Myocyte (in vitro differentiated cells): ENCODE data around the gene NFIB. TPM values are rescaled to one million over a fixed set of nuclear protein-coding genes. Genes with fewer than 3 reads are reported as not detected.

ENCODE experiments used
- DNase-seq: peaks from one replicate; pipeline ENCODE4 v3.0.0-alpha.2; 2012; ENCODE audit warnings: low read depth
- total RNA-seq: library from RNA; depleted of rRNA; stranded (reverse); fragments of >200 nt; gene quantifications from 2 replicates; pipeline ENCODE4 v1.2.3, GENCODE V29; 2014

NFIB gene
- total RNA-seq, 1 donor from 2014 or later = 9.1 TPM

DNA sequence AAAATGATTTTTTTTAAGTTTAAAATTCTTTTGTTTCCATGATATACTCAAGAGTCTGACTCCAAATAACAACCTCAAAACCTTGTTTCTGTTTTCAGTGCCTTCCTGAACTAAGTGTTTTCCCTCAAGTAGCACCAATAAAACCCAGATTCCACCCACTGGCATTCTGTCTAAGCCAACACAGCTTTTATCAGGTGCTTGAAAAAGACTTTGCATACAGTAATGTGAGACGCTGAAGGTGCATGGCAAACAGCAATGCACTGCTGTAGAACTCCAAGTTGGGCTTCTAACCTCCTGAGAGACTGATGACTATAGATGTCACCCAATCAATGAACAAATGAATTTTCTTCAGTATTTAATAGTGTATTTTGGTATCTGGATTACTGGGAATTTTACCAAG, 95.7 kb downstream of the NFIB start:
- DNase-seq = no peak

GRCh38 chr9:14216612-14217194, 97.2 kb downstream of the NFIB start:
- DNase-seq = no peak

DNA sequence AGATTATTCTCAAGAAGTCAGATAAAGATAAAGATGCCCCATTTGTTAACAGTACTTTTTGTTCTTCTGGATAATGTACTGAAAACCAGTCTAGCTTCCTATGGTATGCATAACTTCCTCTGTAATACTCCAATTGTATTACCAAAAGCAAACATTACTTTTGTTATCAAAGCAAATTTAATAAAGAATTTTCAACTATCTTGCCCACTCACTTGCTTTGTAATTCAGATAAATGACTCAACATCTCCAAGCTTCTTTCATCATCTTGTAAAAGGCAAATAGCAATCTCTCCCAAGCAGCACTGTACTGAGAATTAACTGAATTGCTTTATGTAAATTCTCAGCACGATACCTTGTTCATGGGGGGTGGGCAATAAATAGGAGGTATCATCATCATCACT, 98.3 kb downstream of the NFIB start:
- no peak for DNase-seq

DNA sequence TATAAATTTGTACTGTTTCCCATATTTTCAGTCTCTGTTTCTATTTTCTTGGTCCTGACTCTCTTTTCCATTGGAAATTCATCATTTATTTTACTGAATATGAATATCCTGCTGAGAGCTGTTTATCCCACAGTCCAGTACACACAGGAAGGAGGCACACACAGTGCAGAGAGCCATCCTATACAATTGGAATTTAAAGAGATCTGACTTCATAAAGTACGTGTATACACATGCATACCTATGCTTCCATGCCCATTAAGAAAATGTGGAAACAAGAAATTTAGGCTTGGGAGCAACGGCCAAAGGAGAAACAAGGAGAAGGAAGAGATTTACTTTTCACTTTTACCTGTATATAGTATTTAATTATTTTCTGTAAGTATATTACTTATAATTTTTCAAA, 99.2 kb downstream of the NFIB start:
- DNase-seq = no peak

DNA sequence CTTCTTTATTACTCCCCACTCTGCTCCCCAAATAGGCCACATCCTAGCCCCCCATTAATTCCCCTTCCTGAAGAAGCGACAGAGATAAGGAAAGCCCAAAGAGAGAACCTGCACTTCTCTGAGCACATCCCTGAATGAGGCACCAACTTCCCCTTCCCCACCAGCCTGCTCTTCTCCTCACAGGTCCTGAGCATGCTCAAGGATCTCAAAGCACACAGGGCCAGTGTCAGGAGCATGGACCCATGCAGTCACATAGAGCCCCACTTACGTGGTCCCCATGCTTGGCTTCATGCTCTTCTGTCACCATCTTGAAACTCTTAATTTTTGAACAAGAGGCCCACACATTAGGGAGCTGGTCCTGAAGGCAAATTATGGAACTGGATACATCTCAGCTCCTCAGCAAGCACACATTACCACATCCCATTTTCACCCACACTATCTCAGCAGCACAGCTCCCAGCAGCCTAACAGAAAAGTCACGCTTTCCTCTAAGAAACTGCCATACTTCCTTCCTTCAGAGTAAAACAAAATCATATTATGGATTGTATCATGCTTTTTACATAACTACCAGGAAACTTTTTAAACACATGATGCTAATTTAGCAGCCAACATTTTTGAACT, 99.8 kb downstream of the NFIB start:
- DNase-seq = no peak

- DNase-seq = no peak
Measured at GRCh38 chr9:14213504-14213903, 100.4 kb downstream of the NFIB start.

DNA sequence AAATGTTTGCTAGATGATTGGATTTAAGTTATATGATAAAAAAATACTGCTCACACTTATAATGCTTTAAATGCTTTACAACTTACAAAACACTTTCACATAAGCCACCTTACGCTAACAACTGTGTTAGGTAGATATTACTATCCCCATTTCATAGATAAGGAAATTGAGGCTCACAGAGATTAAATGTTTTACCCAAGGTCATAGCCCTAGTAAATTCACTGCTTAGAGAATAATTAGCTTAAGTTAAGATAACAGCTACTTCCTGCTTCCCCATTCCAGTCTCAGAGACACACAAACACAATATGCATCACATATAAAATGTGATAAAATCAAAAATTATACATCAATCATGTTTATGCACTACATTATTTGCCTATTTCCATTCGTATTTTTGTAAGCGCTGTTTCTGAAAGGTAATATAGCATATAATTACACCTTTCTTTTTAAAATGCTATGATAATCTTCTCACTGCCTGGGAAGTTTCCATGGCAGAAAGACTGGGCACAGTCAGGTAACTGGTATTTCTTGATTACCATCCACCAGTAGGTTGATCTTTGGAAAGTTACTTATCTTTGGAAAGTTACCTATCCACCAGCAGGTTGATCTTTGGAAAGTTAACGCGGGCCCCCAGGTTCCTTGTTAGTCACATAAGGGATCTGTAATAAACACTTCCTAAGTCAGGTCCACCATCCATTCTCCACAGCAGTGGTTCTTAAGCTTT, 101.1 kb downstream of the NFIB start:
- no peak for DNase-seq

GRCh38 chr9:14212077-14212476, 101.9 kb downstream of the NFIB start:
- no peak for DNase-seq

- DNase-seq = no peak
Measured at GRCh38 chr9:14211564-14211963, 102.4 kb downstream of the NFIB start.

DNA sequence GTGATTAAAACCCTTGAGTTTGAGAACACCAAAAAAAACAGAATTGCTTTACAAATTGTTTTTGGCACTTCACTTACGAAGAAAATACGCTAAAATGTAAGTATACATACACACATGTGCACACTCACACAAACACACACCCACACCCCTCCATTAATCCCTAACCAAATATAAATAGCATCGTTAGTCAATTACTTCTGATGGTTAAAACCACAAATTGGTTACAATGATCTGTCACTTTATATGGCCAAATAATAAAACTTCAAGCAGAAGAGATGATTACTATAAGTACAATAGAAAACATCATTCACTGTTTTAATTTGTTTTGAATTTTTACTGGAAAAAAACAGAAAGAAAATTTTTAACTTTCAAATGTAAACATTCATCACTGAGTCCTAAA, 103.5 kb downstream of the NFIB start:
- DNase-seq = no peak

DNA sequence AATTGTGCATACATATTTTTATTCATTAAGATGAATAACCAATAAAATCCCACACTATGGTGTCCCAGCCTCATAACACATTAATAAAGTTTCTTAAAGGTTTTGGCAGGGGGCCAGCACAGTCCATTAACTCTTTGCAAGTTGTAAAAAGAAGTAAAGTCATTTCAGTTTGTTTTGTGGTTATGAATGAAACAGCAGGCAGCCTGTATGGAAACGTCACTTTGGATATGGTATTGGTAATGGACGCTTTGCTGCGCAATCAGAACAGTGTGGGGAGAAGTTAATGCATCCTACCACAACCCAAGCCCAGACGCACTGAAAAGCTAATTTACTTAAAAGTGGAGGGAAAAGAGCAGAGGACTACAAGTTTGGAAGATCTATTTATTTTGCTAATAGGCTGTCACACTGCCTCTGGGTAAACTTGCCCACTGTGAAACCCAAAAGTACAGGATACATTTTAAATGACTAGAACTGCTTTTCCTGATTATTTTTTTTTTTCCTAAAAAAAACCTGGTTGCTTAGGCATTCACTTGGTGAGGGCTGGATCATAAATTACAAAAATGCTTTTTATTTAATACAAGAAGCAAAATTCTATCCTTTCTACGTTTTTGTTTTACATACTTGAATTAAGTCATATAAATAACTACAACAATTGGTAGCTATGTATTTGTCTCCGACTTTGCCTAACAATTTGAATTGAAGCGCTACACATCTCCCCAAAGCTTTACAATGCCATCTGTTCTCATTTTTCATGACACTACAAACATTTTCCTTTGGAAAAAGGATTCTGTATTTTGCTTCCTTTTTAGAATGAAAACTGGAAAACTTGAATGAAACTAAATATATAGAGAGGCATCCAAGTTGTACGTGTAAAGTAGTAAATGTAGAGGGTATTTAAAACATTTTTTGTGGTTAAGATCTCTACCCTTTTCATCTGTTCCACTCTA, 104.3 kb downstream of the NFIB start:
- no peak for DNase-seq

- DNase-seq = peak; percentile 15
Measured at GRCh38 chr9:14207352-14207995, 106.5 kb downstream of the NFIB start.

DNA sequence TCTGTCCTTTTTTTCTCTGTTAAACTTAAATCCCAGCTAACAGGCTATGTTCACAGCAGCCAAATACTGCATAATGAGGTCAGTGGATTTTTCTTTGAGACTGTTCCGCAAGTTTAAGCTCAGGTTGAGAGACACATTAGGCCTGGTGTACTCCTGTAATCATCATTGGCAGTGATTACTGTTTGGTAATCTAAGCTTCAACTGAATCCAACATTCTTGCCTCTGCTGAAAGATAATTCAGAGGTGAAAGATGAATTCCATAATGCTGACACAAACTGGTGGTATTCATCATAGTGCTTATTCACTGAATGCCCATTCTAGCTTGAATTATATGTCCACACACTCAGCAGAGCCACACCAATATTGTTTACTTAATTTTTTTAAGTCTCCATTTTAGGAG, 108.5 kb downstream of the NFIB start:
- peak; percentile 11 for DNase-seq

DNA sequence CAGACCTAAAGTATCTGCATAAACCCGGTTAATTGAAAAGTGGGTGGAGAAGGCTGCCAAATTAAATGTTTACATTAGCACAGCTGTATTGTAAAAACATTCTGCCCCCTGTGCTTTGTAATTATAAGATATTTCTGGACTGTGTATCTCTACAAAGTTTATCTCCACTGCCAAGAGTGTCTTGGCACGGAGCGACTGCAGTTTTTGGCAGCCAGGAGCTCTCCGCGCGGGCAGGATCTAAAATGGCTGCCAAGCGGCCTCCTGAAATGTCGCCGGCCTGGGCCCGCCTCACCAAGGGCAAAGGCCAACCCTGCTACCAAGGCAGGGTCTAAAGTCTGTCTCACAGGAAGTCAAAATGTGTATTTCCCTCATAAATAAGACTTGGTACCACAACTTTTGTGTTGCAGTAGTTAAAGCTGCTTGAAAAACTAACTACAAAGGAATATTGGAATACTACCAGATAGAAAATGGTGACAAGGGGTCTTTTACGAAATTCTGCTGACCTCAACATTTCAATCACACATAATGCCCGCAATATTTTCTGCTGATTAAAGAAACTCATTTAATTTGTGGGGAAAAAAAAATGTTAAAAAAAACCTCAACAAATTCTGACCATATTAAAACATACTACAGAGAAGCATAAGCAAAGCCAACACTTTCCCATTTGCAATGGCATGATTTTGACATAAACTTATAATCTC, 110.4 kb downstream of the NFIB start:
- DNase-seq = peak; percentile 28

DNA sequence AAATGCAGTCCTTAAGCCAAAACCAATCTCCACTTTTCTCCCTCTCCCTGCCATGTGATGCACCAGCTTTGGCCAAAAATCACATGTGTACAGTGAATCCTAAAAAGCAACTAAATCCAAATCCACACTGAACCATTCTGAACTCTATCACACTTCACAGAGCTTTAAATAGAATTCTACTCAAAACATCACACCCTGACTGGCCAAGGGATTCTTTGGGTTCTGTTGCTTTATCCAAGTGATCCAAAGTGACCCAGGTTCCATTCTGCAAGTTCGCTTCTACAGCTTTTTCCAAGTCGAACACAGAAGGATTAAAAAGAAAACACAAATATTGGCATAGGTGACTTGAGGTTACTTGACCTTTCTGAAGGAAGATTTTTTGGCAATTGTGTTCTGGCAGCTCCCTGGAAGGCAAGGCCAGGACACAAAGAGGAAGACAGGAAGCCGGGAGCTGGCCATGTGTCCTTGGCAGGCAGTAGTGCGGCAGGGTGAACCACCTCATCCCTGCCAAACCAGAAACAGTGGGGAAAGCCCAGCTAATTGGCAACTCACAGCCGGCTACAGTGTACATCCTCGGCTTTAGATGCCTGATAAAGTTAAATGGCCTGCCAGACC, 115.0 kb downstream of the NFIB start:
- peak; percentile 49 for DNase-seq

GRCh38 chr9:14198047-14198840, 115.7 kb downstream of the NFIB start:
- DNase-seq = peak; percentile 14

DNA sequence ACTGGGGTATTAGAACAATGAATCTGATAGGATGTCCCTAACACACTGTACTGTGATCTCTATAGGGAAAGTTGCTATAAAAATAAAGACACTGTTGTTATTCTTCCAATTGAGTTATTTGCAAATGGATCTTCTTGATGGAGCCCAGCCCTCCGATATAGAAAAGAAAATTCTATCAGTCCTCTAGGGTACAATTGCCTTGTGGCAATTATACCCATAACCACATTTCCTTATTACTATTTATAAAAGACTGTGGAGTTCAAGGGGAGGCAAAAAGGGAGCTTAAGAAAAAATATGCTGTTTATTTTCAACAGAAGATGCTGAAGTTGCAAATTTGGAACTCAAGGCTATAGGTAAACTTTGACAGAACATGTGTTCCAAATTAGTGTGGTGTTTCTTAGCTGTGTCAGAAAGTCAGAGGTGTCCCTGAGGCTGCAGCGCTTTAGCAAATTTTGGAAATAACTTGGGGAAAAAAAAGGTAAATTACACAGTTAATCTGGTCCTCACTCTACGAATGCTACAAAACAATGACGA, 116.5 kb downstream of the NFIB start:
- DNase-seq = no peak

GRCh38 chr9:14193328-14193990, 120.5 kb downstream of the NFIB start:
- DNase-seq = no peak
